SHP77 (cell line): ENCODE measurements around the gene HS6ST3.

ENCODE experiments used
- DNase-seq, 2 experiments: peaks; one replicate each; lab custom pipeline; 2025; lab: John Stamatoyannopoulos, UW

Gene HS6ST3

DNA sequence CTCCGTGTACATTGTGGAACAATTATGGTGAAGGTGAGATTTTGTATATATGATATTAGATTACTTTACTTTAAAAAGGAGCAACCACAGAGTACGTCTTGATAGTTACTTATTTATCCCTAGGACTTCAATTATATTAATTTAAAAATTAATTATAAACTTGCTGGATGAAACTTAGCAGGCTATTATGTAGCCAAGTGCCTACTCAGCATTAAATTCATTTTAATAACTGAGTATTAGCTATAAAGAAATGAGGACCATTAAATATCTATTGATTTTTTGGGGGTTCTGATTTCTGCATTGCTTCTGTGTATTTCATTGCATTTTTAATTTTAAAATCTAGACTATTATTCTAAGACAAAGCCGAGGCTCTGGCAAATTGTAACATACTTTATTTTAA lies 109.4 kb downstream of the HS6ST3 start:
- DNase-seq, result no peak

DNA sequence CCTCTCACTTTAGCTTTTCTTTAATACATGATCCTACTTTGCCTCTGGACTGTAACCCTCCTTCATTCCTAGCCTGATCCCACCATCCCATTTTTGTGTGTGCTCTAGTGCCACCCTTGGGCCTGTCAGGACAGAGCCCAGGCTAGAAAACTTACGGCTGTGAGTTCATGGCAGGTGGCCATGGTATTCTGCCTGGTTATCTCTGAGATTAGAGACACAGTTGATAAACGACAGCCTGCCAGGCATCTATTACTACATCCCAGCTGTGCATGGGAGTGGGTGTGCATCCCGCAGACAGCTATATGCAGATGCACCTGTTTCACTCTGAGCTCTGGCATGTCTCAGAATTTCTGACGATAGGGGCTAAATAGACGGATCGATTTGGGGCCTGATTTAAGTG lies 110.9 kb downstream of the HS6ST3 start:
- DNase-seq, result no peak

DNA sequence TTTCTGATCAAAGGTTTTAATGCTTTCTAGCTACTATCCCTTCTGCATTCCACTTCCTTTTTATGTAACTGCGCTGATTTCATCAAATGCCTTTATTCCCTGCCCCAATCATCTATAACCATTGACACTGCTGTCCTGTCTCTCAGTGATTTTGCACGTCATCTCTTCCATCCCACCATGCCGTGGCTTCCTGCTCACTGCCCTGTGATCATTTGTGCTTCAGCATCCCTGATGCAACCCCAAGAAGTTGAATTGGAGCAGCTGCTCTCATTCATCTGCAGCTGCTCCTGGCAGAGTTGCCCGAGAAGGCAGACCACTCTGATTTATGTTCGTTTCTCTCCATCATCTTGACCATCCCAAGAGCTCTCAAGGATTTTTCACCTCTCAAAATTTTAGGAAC lies 112.4 kb downstream of the HS6ST3 start:
- DNase-seq, result peak in 1 of 2 experiments; percentile 5

DNA sequence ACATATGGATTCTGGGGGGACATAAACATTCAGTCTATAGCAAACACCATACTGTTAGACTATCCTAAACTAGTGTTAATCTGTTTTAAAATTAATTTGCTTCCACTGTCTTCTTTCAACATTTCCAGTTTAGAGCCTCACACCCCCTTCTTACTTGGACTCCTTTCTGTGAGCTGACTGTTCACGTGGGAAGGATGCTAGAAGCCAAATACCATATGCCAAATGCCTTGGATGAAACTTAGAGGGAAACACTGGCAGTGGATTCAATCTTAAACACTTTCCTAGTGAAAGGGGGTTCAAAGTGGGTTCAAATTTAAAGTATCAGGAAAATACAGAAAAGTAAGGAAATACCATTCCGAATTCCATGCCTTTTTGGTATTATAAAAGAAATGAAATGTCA lies 113.6 kb downstream of the HS6ST3 start:
- no peak for DNase-seq

DNA sequence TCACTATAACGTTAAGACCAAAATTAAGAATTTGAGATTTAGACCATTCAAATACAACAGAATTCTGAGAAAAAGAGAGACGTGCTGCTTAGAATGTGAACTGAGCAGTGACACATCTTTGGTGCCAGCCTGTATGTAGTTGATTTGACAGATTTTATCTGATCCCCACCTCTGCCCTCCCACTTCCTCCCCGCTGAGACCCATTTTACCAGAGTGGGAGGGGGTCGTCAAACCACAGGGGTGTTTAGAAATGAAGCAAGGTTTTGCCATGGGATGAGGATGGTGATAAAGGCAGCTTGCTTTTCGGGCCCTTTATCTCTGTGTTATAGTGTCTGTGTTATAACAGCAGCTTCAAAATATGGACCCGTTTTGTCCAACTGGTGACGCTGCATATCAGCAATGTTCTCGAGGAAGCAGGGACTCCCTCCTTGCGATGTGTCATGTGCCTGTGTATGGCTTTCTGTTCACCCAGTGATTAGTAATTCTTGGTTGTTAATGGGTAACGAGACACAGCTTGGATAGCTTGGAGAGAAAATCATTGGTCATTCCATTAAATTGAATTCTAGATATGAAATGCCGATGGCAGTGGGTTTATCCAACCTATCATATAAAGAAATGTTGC lies 125.0 kb downstream of the HS6ST3 start:
- no peak for DNase-seq

DNA sequence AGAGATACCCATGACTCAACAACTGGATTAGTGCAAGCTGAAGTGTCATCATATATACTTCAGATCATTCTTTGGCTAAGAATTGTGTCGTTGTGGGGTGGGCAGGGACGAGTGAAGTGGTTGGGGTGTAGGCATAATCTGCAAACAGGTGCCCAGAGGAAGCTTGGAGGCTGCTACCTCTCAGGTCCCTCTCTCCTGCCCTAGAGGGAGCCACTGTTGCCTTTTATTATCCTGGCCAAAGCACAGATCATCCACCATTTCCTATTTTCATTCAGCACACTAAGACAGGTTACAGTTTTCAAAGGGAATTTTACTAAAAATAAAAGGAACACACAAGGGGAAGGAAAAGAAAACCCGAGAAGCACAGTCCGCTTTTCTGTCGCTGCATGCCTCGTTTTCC lies 126.6 kb downstream of the HS6ST3 start:
- no peak for DNase-seq

DNA sequence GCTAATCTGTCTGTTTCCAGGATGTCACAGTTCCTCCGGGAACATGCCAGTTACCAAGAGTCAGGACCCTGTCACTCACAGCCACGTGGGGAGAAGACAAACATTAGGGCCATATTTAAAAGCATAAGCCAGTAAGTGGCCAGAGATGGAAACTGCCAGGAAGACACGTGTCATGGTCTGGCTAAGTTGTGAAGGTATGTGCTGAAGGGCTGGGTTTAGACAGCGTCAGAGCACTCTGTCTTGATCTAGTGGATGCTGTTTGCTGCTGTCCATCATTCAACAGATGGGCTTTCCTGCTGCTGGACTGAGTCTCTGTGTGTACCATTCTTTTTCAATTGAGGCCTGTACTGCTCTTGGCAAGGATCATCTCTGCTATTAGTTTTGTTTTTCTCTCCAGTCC lies 128.6 kb downstream of the HS6ST3 start:
- no peak for DNase-seq

DNA sequence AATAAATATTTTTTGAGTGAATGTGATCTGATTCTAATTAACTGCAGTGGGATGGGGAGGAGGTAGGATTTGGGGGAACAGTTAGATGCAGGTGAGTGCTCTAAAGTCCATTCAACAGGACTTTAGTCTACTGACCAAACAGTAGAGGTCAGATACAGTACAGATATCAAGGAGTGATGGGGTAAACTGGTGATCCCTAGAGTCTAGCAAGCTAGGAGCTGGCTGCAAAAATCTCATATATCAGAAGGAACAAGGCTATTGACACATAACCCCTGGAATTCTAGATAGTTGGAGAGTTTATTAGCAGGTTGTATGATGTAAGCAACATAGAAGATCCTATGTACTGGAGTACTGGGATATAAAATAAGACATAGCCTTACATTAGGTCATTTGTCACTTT lies 131.6 kb downstream of the HS6ST3 start:
- DNase-seq, result no peak

DNA sequence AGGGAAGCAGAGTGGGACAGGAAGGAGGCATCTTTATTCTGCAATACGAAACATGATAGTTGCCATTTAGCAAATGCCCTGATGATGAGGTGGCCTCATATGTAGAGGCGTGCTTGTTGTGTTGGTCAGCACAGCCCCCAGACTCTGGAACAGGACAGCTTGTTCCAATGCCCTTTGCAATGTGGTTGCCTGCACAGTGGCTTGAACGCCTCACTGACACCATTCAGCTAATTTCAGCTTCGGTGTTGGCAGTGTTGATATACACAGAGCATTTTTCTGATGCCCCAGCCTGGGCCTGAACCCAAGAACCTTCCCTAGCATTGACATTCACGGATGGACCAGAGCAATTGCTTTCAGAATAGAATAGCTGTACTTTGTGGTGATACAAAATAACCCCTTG lies 133.3 kb downstream of the HS6ST3 start:
- DNase-seq, result no peak

DNA sequence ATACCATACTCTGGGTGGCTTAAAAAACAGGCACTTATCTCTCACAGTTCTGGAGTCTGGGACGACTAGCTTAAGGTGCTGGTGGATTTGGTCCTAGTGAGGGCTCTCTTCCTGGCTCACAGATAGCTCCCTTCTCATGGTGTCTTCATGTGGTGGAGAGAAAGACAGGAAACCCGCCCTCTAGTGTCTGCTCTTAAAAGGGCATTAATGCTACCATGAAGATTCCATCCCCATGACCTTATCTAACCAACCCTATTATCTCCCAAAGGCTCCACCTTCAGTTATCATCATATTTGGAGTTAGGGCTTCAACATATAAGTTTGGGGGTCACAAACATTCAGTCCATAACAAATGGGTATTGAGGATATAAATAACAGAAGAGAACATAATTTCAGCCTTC lies 139.4 kb downstream of the HS6ST3 start:
- DNase-seq, result peak in 1 of 2 experiments; percentile 43

DNA sequence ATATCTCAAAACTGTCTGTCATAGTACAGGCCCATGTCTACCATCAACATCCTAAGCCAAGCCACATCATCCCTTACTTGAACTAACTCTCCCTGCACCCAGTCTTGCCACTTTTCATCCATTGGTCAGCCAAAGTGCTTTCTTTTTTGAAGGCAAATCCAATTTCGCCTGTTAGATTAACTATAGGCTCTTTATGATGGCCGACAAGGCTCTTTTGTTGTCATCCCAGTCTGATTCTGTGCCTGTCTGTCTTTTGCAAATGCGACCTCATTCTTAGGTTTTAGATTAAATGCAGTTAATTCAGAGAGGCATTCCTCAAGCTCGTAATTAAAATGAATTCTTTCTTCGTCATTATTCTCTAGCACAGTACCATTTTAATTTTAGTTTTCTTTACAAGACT lies 148.3 kb downstream of the HS6ST3 start:
- DNase-seq, result no peak

DNA sequence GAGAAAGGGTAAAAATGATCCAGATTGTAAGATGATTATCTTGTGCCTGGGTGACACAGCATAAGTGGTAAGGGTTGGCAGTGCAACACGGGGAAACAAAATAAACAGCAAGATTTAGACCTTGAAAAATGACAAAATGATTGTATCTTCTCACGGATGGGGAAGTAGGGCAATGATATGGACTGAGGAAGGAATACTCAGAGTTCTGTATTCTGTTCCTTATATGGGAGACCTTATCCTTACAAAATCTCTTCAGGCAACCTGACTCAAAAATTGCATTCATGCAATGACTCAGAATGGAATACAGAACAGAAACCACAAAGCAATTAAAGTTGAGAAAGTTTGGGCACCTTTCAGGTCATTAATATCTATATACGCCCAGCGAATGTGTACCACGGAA lies 149.0 kb downstream of the HS6ST3 start:
- no peak for DNase-seq

DNA sequence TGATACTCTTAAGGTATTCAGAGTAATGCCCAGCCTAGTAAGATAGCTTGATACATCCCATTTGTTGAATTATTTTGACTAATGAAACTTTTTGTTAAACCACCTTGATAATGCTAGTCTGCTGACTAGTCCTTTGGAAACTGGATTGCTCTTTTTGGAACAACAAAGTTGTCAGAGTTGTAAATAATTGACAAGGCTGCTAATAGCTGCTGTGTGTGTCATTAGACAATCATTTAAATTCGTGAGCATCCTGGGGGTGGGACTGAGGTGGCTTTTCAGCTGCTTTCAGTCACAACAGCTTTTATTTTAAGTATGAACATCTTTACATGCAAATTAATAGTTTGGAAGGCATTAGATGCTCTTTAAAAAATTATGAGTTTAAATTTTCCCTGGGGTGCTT lies 153.5 kb downstream of the HS6ST3 start:
- DNase-seq, result no peak

DNA sequence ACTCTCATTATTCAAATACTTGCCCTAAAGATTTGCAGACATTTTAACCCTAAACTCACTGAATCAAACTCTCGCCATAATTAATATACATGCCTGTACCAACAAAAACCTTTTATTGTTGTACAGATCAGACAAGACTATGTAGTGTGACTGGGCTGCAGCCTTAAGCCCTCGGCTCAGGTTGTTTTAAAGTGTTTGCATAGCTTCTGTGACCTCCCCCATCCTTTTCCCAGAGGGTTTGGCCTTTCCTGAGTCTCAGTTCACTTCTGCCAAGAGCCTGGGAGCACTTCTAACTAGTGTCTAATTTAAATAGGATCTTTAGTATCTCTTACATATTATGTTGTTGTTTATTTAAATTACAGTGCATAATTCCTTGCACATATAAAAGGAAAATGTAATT lies 158.2 kb downstream of the HS6ST3 start:
- DNase-seq, result no peak

DNA sequence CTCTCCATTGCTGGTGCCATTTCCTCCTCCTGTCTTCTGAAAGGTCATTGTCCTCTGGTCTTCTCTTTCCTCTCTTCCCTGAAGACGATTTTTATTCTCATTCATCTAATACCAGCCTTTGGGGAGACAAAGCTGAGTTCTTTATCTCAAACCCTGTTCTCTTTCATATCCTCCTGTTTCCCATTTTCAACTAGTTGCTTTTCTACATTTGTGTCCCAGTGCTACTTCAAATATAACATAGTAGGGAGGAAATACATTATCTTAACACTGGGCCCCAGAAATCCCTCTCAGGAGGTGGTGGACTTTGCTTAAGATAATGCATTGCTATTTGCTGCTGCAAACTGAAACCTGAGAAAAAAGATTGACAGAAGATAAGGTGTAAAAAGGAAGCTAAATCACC lies 159.1 kb downstream of the HS6ST3 start:
- no peak for DNase-seq

DNA sequence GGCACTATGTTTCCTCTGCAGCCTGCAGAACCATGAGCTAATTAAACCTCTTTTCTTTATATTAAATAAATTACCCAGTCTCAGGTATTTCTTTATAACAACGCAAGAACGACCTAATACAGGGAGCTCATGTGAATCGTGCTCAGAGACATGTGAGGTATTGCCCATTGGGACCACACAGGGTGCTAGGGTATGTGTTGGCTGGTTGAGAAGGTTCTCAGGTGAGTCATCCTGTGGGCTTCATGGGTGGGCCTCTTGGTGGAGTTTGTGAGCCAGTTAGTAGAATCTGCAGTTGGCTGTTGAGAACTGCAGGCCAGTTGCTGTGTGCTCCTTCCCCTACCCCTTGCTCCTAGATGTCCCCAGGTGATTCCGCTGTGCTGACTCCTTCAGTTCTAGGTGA lies 163.0 kb downstream of the HS6ST3 start:
- no peak for DNase-seq

DNA sequence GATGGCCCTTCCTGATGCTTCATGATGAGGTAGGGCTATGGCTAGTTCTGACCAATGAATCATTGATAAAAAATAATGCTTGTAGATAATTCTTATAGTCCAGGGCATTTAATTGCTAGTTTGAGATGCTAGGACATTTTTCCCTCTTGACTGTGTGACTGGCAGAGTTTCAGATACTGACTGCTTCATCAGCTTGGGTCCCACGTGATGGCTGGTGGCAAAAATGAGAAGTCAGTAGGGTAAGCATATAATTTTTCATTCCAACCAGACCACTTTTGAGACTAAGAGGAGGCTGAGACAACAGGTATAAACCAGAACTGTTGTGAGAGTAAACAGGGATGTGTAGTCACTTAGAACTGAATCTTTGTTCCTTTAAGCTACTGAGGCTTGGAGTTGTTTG lies 183.3 kb downstream of the HS6ST3 start:
- no peak for DNase-seq

DNA sequence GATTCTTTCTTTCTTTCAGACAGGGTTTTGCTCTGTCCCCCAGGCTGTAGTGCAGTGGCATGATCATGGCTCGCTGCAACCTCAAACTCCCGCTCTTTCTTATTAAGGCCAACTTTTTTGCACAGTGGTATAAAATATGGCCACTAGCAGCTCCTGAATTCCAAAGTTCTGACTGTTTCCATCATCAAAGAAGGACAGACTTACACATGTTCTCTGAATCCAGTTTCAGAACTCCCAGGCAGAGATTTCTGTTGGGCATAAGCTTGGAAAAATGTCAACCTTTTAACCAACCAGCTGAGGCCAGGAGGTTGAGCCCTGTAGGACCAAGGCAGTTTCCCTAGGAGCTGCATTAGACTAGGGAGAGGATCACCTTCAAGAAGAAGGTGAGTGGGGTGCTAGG lies 184.1 kb downstream of the HS6ST3 start:
- DNase-seq, result no peak

DNA sequence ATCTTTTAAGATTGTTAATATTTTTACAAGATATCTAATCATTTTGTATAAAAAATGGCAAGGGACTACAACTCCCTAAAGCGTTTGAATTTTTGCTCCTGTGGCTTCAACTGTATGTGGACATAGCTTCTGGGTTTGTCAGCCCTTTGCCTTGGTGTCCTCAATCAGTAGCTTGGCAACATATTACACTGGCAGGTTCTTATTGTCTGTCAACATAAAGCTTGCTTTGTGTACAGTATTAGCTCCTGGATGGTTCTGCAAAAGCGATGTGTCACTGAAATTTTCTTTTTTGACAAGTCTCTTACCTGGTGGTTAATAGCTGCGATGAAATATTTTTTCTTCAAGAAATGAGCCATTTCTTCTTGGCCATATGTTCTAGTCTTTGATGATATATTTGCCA lies 190.0 kb downstream of the HS6ST3 start:
- no peak for DNase-seq

DNA sequence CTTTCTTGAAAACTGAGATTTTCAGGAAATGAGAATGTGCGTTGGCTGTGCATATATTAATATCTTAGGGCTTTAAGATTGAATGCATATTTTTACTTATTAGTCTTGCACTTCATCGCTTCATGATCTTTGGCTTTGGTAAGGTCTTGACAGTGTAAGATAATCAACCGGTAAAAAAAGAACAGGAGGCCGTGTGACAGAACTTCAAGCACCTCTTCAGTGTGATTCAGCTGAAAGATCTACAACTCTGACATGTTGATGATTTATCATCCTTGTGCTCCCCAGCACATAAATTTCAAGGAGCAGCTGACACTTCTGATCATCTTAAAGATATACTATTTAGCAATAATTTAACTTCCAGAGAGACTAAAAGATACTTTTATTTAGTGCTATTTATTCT lies 195.1 kb downstream of the HS6ST3 start:
- DNase-seq, result no peak

DNA sequence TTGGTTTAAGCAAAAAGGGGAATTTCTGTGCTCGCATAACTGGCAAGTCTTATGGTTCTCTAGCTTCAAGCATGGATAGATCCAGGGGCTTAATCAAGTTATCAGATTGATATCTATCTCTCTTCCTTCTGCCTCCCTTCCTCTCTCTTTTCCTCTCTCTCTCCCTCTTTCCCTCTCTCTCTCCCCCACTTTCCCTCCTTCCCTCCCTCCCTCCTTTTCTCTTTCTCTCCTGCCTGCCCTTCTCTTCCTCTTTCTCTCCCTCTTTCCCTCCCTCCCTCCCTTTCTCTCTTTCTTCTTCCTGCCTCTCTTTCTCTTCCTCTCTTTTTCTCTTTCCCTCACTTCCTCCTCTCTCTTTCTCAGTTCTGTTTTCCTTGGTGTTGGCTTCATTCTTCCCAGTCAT lies 195.8 kb downstream of the HS6ST3 start:
- no peak for DNase-seq

DNA sequence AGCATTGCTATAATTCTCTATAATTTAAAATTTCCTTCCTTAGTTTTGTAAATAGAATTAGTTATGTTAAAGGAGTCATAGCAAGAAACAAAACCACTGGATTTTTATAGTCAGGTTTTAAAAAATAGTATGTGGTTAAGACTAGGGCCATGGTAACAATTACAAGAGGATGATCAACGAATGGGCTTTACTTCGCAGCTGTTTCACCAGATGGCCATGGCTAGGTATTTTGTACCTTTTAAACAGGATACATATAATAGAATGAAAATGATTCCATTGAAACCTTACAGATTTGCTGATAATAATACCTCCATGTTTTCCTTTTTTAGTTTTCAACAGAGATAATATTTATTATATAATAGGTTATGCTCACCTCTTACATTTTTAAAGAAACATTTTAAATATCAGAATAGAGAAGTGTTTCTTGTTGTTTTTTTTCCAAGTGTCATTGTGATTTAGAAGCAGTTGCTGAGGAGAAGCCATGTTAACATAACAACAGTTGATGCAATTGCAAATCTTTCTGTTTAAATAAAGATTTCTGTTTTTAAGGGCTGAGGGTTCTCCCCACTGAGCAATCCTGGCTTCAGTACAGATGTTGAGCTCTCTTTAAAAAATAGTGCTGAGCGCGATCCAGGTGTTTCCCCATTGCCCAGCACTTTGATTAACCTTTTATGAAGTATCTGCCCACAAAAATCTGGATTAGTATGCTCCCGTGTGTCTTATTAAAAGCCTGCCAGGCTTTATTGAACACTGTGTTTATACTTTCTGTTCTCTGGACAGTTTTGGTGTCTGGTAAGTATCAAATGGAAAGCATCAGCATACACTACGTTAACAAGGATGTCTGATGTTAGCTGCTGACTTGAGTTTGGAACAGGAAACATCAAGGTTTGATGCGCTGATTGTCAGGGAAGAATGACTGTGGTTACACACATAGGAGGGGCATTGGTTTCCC lies 205.3 kb downstream of the HS6ST3 start:
- no peak for DNase-seq

DNA sequence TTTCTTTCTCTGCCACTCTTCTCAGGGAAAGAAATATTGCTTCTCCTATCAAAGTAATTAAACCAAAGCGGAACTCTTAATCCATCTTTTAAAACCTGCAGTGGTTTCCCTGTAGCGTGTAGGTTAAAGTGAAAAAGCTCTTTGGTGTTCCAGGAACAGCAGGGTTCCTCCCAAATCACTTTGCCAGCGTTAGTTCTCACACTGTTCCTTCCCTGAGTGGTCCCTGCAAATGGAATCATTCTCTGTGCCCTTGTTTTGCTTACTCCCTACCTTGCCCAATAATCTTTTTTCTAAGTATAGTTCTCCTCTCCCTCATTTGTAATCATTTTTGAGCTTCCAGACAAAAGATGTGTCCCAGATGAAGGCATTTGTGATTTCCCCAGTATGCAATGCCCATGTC lies 207.5 kb downstream of the HS6ST3 start:
- no peak for DNase-seq

DNA sequence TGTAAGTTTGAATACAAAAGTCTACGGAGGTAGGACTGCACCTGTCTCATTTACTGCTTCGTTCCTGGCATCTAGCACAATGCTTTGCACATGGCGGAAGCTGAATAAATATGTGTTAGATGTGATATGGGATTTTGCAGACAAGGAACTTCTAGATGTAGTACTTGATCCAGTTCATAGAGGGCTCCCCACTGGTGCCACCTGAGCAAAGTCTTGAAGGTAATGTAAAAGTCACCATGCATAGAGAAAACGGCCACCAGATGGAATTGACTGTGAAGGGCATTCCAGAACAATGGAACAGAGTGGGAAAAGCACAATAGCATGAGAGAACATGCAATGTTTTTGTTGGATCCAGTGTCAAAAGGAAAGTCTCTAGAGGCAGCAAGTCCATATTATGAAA lies 209.3 kb downstream of the HS6ST3 start:
- no peak for DNase-seq
